Stimulated activated CD4-positive, alpha-beta T cell treated with anti-CD3 and anti-CD28 coated beads, Interleukin-2, amount 100 ng/mL, for 4 hours (primary cell): ENCODE results near the gene NCAPD2.
"Not testable (repeated sequence)": the region's sequence is repeated elsewhere in the genome, so short reads cannot be mapped to it uniquely, and the experiment has no call there.

Source experiments
- DNase-seq: peaks from one replicate; pipeline ENCODE4 v3.0.0-alpha.2; 2020; ENCODE audit warnings: low read depth

Gene NCAPD2

DNA sequence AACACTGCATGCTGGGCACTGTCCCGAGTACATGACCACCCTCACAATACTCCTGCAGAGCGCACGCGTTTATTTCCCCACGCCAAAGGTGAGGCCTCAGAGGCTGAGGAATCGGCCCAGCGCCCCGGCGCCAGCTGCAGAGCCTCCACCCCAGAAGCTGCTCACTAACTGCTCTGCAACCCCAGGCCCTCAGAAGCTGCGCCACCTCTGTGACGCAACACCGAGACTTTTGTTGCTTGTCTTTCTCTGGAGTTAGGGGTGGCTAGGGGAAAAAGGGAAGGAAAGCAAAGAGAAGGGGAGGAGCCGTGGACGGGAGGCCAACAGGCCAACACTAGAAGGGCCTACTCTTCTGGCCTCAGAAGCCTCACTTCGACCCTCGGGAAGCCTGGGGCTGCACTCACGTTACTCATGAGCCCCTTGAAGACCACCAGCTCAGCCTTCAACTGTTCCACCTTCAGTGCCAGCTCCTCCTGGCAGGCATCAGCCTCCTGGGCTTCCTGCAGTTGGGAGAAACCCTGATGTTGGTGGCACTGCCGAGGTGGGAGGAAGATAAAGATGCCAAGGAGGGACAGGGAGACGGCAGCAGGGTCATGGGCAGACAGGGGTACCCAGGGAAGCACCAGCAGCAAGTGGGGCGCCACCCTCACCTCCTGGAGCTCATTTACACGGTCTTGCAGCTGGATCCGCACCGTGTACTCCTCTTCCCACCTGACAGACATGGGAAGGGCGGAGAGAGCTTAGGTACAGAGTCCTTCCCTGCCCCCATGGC lies 56.6 kb downstream of the NCAPD2 start:
- no peak for DNase-seq

DNA sequence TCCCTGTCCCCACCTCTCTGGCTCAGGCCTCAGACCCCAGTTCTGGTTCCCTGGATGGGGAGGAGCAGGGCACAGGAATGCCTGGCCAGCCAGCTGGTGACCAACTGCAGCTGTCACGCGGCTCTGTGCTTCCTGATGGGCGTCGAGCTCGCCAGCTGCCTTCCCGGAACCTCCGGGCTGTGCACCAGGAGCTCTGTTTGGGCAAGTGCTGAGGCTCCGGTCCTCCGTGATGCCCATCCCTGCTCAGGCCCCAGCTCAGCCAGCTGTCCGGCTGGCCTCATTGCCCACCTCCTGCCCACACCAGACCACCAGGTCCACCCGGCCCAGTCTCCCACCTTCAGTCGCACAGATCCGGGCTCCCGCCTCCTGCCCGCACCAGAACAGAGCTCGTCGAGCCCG lies 57.2 kb downstream of the NCAPD2 start:
- DNase-seq: no peak

DNA sequence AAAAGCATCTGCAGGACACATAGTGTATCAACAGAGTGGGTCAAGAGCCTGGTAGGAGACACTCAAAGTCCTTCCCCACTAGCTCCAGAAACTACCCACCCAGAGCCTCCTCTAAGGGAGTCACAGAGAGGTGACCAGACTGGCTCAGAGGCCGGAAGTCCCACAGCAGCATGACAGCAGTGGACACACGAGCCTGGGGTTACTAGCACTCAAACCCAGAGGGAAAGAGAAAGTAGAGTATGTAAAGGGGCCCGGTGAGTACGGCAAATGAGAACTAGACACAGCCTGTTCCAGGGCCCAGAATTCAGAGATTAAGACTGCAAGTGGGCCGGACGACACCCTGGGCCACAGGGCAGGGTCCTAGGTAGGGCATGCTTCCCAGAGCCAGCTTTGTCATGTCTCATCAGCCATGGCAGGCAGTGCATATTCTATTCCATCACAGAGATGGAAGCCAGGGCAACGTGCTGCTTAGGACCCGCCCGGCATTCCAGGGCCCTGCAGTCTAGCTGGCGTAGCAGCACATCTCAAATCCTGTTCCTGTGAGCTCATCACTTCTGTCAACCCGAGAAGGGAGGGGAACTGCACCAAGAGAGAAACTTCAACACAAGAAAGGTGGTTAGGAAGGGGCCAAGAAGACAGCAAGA lies 57.7 kb downstream of the NCAPD2 start:
- no peak for DNase-seq

DNA sequence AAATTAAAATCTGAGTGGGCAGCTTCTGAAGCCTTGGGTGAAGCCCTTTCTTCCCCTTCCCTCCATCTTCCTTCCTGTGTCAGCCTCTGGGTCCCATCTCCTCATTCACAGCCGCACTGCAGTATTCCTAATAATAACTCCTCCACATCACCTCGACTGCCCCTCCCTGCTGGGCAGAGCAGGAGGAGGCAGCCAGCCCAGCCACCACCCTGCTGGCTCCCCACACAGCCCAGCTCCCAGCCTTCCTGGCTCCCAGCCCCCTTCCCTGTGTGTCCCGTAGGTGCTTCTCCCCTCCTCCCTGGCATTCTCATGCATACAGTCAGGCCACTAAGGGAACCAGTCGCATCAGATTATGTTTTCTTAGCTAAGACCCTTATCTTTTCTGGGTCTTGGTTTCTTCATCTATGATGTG lies 58.2 kb downstream of the NCAPD2 start:
- DNase-seq: no peak

DNA sequence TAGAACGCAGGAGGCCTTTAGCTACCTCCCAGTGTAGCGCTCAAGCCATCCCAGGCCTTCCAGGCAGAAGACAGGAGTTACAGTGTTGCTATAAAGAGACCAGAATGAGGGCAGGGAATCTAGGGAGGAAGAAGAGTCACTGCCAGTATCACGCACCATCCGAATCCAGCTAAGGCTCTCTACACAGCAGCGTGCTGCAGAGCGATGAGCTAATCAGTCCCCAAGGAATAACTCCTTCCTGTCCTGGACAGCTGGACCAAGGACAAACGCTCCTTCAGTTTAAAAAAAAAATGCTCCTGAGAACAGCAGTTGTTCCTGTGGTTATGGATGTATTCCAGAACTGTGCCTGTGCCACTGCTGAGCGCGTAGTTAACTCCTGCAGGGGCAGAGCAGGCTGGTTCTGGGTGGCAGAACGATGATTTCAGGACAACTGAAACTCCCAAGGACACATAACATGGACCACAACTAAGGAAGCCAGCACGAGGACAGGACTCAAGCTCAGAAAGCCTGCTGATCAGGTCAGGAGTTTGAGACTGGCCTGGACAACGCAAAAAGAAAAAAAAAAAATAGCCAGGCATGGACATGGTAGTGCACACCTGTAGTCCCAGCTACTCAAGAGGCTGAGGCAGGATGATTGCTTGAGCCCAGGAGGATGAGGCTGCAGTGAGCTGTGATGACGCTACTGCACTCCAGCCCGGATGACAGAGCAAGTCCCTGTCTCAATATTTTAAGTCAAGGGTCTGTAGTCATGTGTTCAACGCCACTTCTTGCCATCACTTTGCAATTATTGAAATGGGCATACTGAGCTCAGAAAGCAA lies 59.4 kb downstream of the NCAPD2 start:
- DNase-seq: no peak

DNA sequence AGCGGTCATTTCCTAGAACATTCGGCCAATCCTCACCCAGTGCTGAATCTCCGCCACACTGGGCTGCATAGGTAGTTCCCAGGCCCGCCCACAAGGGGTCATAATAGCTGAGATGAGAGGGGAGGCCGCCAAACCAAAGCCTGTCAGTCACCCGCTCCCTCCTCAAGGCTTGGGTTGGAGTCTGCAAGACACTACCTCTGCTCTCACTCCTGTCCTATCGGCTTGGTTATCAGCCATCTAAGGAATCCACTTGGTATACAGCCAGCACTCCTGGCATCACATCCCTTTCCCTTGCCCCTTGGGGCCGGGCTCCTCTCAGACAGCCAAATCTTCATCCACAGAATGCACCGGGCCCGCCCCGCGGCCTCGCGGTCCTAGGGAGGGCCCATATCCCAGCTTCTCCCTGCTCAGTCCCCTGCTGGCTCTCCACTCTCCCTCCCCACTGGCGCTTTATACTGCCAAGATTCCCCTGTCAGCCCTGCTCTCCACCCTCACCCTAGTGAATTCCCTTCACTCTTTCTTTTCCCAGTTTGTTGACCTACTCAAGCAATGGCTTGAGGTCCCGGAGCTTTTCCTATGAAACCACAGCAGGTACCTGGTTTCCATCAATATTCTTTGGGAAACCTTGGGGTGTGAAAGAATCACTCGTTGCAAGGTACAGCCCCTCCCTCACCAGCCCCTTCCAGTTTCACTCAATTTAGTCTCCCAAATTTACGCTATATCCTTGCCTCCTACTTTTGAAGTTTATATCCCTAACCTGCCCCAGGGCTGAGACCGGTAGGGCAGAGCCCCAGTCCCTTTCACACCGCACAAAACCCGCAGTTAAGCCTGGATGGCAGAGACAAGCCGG lies 60.5 kb downstream of the NCAPD2 start:
- no peak for DNase-seq

DNA sequence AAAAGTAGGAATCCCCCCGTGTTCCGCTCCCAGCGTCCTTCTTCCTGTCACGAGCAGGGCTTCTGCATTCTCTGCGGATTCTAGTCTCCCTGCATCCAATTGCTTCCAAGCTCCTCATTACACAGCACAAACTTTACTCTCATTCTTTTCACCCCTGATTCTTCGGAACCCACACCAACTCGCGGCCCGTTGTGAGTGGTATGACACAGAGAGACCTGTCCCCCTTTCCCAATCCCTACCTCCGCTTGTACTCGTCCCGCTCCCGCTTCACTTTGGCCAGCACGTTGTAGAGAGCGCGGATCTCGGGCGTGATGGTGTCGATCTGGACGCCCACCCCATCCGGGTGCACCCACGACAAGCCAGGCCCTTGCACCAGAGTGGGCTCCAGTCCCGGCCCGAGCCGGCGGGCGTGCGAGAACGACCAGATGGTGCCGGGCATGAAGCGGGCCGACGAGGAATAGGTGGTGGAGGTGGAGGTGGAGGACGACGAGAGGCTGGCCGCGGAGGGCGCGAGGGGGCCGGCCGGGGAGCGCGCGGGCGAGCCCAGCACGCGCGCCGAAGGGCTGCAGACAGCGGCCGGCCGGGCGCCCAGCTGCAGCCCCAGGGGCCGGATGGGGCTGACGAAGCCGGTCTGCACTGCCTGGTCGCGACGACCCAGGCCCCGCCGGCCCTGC lies 61.3 kb downstream of the NCAPD2 start:
- DNase-seq: no peak

DNA sequence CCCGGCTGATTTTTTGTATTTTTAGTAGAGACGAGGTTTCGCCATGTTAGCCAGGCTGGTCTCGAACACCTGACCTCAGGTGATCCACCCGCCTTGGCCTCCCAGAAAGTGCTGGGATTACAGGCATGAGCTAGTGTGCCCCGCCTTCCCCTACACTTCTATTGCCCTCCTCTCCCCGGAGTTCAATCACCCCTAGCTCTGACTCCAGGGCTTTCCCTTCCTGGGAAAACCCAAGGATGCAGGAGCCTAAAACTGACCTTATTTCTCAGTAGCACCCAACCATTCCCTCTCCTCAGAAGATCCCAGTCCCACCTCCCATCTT lies 62.6 kb downstream of the NCAPD2 start:
- DNase-seq: not testable (repeated sequence)

DNA sequence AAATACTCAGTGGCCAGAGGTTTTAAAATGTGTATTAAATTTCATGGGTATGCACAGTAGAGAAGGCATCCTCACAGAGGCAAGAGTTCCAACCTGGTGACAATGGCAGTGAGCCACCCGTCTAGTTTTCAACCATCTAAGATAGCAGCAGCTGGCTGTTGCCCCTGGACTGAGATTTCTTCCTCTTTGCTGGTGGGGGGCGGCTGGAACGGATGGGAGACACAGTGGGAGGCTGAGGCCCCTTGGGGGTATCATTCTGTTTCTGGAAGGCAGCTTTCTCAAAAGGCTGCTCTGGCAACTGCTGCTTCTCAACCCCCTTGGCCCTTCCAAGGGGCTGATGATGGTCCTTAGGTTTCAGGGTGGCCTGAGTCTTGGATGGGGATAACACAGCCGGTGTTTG lies 63.0 kb downstream of the NCAPD2 start:
- no peak for DNase-seq

DNA sequence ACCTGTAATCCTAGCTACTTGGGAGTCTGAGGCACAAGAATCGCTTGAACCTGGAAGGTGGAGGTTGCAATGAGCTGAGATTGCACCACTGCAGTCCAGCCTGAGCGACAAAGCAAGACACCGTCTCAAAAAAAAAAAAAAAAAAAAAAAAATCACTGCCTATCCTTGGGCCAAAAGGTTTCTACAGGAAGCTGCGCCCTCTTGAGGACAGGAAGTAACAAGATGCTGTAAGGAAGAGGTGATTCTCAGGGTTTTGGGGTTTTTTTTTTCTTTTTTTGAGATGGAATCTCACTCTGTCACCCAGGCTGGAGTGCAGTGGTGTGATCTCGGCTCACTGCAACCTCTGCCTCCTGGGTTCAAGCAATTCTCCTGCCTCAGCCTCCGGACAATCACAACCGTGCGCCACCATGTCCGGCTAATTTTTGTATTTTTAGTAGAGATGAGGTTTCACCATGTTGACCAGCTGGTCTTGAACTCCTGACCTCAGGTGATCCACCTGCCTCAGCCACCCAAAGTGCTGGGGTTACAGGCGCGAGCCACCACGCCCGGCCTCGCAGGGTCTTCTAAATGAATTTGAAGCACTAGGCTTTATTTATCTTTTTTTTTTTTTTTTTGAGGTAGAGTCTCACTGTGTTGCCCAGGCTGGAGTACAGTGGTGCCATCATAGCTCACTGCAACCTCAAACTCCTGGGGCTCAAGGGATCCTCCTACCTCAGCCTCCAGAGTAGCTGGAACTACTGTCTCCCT lies 64.3 kb downstream of the NCAPD2 start:
- not testable (repeated sequence) for DNase-seq

DNA sequence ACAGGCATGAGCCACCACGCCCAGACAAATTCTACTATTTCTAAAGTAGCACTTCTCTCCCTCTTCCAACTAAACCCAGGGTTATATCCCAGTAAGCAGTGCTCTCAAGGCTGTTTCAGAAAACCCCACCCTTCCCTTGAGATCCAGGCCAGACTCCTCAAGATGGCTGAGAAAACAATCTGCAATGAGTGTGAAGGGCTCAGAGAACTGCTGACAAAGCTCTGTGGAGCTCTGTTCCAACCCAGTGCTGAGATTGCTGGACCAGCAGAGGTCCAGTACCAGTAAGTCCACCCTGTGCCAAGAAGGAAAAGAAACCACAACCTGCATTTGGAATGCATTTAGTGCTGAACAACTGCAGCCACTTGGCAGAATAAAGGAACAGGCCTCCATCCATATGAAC lies 65.6 kb downstream of the NCAPD2 start:
- no peak for DNase-seq

DNA sequence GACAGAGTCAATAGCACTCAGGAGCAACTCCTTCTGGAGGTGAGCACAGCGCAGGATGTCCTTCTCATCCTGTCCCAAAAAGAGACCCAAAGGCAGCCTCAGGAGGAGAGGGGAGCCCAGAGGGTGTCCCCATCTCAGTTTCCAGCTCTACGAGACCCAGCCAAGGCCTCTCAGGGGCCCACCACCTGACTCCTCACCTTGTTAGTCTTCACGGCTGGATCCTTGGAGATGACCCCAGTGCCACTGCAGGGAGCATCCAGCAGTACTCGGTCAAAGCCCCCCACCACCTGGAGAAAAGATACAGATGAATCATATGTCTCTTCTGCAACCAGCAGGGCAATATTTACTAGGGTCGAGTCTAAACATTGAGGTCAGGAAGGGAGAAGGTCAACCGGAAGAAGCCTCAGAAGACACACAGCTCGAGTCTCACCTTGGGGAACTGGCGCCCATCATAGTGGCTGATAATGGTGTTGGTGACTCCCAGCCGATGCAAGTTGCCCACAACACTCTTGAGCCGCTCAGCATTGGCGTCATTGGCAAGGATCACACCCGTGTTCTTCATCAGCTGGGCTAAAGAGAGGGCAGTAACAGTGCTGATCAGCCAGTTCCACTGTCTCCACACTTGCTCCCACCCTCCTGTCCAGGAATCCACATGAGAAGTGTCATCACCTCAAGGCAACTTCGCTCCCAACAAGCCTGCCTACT lies 66.8 kb downstream of the NCAPD2 start:
- no peak for DNase-seq

DNA sequence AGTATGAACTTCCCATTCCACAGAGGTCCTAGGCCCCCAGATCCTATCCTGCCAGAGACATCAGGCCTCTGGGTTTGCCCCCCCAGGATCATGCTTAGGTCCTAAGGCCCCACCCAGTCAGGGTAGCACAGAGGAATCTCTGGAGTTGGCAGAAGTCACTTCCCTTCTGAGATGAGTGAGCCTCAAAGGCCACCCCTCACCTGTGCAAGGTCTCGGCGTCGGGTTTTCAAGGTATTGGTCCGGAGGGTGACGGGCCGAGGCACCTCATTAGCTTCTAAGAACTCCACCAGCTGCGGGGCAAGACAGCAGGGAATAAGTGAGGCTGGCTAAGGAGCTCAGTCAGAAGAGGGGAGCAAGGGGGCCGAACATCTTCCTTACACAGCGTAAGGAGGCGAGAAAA lies 69.0 kb downstream of the NCAPD2 start:
- DNase-seq: no peak

DNA sequence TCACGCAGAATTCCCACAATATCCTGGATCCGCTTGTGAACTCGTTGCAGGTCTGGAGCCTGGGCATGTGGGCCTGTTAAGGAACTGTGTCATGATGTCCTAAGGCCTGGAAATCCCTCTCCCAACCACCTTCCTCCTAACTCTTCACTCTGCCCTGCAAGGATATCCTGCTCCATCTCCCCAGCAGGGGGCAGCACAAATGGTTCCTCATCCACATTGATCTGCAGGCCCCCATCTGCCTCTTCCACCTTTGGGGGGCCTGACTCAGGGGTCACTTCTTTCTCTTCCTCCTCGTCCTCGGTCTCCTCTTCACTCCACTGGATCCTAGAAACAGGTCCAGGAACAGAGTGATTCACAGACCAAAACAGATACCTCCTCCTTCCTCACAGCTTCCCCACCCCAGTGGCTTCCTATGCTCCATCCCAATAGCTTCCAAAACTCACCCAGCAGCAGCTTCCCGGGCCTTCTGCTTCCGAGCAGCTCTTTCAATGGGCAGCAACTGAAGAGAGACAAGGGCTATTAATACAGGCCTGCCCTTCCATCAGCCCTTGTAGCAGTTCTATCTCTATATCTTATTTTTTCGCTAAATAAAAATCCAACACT lies 69.6 kb downstream of the NCAPD2 start:
- peak; percentile 49 for DNase-seq

DNA sequence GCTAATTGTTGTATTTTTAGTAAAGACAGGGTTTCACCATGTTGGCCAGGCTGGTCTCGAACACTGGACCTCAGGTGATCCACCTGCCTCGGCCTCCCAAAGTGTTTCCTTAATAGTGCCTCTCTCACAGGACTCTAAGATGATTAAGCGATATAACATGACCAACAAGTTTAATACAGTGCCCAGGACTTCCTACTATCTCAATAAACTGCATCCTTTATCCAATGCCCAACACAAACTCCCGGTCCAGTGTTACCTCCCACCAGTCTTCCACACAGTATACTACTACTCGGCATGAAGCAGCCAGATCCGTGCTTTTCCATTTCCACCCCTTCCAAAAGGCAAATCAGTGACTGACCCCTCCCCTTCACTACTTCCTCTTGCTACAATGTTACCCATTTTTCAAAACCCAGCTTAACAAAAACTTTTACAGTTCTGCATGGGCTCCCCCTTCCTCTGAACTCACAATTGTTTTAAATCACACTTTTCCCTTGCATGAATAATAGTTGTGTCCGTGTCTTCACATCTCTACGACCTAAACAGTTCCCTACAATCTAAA lies 73.3 kb downstream of the NCAPD2 start:
- DNase-seq: no peak

DNA sequence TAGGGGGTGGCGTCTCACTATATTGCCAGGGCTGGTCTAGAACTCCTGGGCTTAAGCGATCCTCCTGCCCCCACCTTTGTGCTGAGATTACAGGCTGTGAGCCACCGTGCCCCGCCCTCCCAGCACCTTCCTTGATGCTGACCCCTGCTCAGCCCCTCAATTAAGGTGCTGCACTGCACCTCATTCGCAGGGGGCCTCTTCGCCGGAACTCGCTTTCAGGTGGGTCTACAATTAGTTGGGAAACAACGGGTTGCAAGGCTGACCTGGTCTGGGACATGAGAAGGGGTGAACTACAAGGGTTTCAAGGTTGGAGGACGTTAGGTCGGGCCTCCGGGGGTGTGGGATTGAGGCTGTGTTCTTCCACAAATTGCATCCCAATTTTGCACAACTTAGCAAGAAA lies 75.4 kb downstream of the NCAPD2 start:
- DNase-seq: no peak

DNA sequence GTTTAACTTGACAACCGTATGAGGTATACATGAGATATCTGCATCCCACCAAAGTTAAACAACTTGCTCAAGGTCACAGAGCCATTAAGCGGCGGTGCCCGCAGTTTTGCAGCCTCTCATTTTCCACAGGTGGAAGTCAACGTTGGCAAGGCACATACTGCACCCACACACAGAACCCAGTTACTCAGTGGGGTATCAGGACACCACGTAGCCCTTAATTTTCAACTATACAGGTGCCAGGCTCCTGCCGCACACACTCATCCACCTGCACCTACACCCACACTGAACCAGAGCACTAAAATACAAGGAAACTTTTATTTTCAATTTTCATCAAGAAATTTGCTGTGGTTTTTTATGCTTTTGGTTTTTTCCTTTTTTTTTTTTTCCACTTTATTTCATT lies 75.9 kb downstream of the NCAPD2 start:
- no peak for DNase-seq

DNA sequence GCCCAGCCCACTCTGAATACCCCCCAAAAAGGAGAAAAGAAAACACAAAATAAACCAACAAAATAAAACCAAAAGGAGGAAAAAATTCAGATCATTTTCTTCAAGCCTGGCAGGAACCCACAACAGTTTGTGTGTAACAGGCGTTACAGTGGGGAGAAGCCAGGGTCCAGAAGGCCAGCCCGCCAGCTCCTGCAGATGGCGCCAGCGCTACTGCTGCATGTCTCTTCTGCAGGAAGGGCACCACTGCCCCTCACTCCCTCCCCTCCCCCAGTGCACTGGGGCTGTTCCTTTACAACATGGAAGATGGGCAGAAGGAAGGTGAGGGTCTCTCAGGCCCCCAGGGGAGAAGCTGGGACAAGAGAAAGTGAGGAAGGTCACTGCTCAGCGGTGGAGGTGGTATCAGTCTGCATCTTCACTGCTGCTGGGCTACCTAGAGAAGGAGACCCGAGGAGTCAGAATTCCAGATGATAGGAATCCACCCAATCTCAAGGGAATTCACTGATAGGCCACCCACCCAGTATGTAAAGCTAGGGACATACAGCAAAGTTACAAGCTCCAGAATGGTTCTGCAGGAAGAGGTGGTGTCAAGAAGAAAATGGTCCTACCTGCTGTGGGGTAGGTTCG lies 76.5 kb downstream of the NCAPD2 start:
- DNase-seq: no peak

DNA sequence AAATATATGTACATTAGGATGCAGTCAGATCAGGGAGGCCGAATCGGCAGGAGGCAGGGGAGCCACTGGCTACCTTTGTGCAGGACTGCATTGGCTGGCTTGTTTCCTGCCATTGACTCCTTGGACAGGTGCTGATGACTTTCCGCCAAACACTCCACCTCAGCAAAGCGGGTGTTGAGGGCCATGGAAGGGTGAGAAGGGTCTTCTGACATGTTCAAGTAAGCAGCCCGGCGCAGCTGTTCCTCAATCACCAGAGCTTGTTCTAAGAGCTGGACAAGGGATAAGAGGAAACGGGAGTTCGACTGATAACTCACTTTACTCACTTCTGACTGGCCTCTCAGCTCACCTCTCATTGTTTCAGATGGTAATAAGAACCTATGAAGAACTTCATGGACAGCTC lies 79.1 kb downstream of the NCAPD2 start:
- DNase-seq: no peak
